H1 (cell line): ENCODE measurements around the gene XYLB. TPM values are rescaled to one million over a fixed set of nuclear protein-coding genes. Genes with fewer than 3 reads are reported as not detected.

Experiments used
- BCL11A ChIP-seq, 2 experiments: IDR thresholded peaks; one replicate each; pipeline ENCODE4 v1.6.1; 2011; ENCODE audit warnings: low read depth in 2 of 2, low read length in 2 of 2, mild to moderate bottlenecking in 2 of 2
- CBX5 ChIP-seq: fragments of 300-800, 300-1000 bp; sonication (generic); IDR thresholded peaks from 2 replicates; pipeline ENCODE4 v1.7.1; 2016; ENCODE audit warnings: antibody characterized with exemption, low read length, low read depth
- CHD2 ChIP-seq: IDR thresholded peaks from 2 replicates; pipeline ENCODE4 v1.6.1; 2012; ENCODE audit warnings: low read length, improper control_type of control experiment
- CHD7 ChIP-seq: fragments of 300-600 bp; sonication (generic); IDR thresholded peaks from 2 replicates; pipeline ENCODE4 v1.7.1; 2012; ENCODE audit warnings: low read length, moderate library complexity, mild to moderate bottlenecking, inconsistent platforms; ENCODE audit not compliant: insufficient replicate concordance
- GABPA ChIP-seq: IDR thresholded peaks from 2 replicates; pipeline ENCODE4 v1.6.1; 2011; ENCODE audit warnings: mild to moderate bottlenecking, low read length, moderate library complexity, borderline replicate concordance; ENCODE audit not compliant: insufficient read depth
- JUND ChIP-seq: IDR thresholded peaks from 2 replicates; pipeline ENCODE4 v1.6.1; 2011; ENCODE audit warnings: mild to moderate bottlenecking, improper control_type of control experiment, low read length
- NANOG ChIP-seq: IDR thresholded peaks from 2 replicates; pipeline ENCODE4 v1.6.1; 2011; ENCODE audit warnings: low read length, low read depth, mild to moderate bottlenecking, inconsistent platforms; ENCODE audit not compliant: insufficient read depth, poor library complexity, severe bottlenecking
- PHF8 ChIP-seq: fragments of 200-600 bp; sonication (generic); conservative IDR thresholded peaks from 2 replicates; pipeline ENCODE4 v1.7.1; 2012; ENCODE audit warnings: low read depth, mild to moderate bottlenecking, inconsistent platforms, low read length, moderate library complexity
- RFX5 ChIP-seq: IDR thresholded peaks from 2 replicates; pipeline ENCODE4 v1.6.1; 2011; ENCODE audit warnings: low read depth, low read length, improper control_type of control experiment, borderline replicate concordance
- TBP ChIP-seq: IDR thresholded peaks from 2 replicates; pipeline ENCODE4 v1.6.1; 2011; ENCODE audit warnings: low read depth, low read length, improper control_type of control experiment
- YY1 ChIP-seq: IDR thresholded peaks from 2 replicates; pipeline ENCODE4 v1.6.1; 2011; ENCODE audit warnings: low read depth, mild to moderate bottlenecking, low read length
- polyA plus RNA-seq, 7 experiments: library from polyadenylated mRNA; depleted of rRNA in 3 of 7; stranded (reverse) in 5 of 7; unstranded in 2 of 7; fragments of >200 nt in 5 of 7; fragments of 200-250 nt in 2 of 7; gene quantifications; 1 replicate in 5 of 7; 2 replicates in 1 of 7; 4 replicates in 1 of 7; pipeline versions ENCODE4 v1.2.1 to v1.2.3, GENCODE V29; 2011 to 2013; ENCODE audit warnings: missing spikeins in 2 of 7, mixed read lengths in 2 of 7
- total RNA-seq: library from RNA; stranded (reverse); fragmentation: NEBNext Ultra II Directional; extraction: Animal tissue kit (Norgen Biotek cat#: 25700); gene quantifications from 2 replicates; pipeline ENCODE4 v1.2.1, GENCODE V29; 2021

XYLB gene
- total and polyA plus RNA-seq, 2 of the 8 experiments (the other 6 are each of a cell fraction or from before 2014, with no cell fraction given), result 1.7 to 5.5 TPM

GRCh38 chr3:38386992-38387750 lies 40.6 kb downstream of the XYLB start (continued):
- TF ChIP-seq CHD7 (no peak), CBX5 (no peak), GABPA (no peak), PHF8 (no peak), JUND (no peak), NANOG (no peak), CHD2 (no peak), RFX5 (no peak), YY1 (no peak), TBP (no peak), BCL11A (IDR thresholded peaks at IDR 0.05; ENCODE audit: low read depth in 2 of 2, low read length in 2 of 2) (no peak)
